GM18498 (cell line): ENCODE measurements around the gene PCDHGB2.
A peak's percentile ranks its signal among the peaks of the same experiment; 100 is the strongest.
"Not testable (repeated sequence)": the region's sequence is repeated elsewhere in the genome, so short reads cannot be mapped to it uniquely, and the experiment has no call there.

Experiments
- ATAC-seq: cut with Tn5 transposase; IDR thresholded peaks from one replicate; pipeline ENCODE4 v1.9.1; 2021; ENCODE audit warnings: mild to moderate bottlenecking, moderate library complexity; ENCODE audit not compliant: unreplicated experiment

Gene PCDHGB2

GRCh38 chr5:141383345-141383744, 23.6 kb downstream of the PCDHGB2 start:
- no peak for ATAC-seq

DNA sequence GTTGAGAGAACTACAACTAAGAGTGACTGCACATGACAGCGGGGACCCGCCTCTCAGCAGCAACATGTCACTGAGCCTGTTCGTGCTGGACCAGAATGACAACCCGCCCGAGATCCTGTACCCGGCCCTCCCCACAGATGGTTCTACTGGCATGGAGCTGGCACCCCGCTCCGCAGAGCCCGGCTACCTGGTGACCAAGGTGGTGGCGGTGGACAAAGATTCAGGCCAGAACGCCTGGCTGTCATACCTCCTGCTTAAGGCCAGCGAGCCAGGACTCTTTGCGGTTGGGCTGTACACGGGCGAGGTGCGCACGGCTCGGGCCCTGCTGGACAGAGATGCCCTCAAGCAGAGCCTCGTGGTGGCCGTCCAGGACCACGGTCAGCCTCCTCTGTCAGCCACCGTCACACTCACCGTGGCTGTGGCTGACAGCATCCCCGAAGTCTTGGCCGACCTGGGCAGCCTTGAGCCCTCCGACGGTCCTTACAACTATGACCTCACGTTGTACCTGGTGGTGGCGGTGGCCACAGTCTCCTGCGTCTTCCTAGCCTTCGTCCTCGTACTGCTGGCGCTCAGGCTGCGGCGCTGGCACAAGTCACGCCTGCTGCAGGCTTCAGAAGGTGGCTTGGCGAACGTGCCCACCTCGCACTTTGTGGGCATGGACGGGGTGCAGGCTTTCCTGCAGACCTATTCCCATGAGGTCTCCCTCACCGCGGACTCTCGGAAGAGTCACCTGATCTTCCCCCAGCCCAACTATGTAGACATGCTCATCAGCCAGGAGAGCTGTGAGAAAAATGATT, 24.9 kb downstream of the PCDHGB2 start:
- ATAC-seq: no peak

DNA sequence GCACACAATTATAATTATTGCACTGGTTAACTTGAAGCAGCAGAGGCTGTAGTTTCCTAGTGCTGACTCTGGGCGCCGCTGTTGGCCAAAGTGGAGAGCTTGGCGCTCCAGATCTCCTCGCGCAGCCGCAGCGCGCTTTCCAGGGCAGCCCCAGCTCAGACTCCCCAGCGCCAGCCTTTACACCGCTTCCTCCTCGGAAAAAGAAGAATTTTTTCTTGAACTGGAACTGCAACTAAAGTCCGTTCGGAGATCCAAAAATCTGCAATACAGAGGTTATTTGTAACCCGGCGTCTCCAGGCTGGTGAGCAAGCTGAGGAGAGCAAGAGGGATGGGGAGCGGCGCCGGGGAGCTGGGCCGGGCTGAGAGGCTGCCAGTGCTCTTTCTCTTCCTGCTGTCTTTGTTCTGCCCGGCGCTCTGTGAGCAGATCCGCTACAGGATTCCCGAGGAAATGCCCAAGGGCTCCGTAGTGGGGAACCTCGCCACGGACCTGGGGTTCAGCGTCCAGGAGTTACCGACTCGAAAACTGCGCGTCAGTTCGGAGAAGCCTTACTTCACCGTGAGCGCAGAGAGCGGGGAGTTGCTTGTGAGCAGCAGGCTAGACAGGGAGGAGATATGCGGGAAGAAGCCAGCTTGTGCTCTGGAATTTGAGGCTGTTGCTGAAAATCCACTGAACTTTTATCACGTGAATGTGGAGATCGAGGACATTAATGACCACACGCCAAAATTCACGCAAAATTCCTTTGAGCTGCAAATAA, 27.9 kb downstream of the PCDHGB2 start, which contains the start of gene PCDHGB4:
TSS of gene PCDHGB4 (plus strand) at position 142 of the 755 bp plus-strand sequence. CDS start at position 329, 187 bp downstream.
- not testable (repeated sequence) for ATAC-seq

- no peak for ATAC-seq
These were observed 28.9 kb downstream of the PCDHGB2 start for GRCh38 chr5:141388661-141389060.

DNA sequence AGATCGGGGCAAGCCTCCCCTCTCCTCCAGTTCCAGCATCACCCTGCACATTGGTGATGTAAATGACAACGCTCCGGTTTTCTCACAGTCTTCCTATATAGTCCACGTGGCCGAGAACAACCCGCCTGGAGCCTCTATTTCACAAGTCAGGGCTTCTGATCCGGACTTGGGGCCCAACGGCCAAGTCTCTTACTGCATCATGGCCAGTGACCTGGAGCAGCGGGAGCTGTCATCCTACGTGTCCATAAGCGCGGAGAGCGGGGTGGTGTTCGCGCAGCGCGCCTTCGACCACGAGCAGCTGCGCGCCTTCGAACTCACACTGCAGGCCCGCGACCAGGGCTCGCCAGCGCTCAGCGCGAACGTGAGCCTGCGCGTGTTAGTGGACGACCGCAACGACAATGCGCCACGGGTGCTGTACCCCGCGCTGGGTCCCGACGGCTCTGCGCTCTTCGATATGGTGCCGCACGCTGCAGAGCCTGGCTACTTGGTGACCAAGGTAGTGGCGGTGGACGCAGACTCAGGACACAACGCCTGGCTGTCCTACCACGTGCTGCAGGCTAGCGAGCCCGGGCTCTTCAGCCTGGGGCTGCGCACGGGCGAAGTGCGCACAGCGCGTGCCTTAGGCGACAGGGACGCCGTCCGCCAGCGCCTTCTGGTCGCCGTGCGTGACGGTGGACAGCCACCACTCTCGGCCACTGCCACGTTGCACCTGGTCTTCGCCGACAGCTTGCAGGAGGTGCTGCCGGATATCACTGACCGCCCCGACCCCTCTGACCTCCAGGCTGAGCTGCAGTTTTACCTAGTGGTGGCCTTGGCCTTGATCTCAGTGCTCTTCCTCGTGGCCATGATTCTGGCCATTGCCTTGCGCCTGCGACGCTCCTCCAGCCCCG, 29.6 kb downstream of the PCDHGB2 start:
- no peak for ATAC-seq

GRCh38 chr5:141392429-141393198, 32.8 kb downstream of the PCDHGB2 start, which contains the start of gene PCDHGA8:
PCDHGA8 (plus strand) TSS chr5:141392633; CDS start chr5:141392814, 181 bp downstream.
- no peak for ATAC-seq

DNA sequence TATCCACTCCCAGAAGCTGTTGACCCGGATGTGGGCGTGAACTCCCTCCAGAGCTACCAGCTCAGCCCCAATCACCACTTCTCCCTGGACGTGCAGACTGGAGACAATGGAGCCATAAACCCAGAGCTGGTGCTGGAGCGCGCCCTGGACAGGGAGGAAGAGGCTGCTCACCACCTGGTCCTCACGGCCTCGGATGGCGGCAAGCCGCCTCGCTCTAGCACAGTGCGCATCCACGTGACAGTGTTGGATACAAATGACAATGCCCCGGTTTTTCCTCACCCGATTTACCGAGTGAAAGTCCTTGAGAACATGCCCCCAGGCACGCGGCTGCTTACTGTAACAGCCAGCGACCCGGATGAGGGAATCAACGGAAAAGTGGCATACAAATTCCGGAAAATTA, 33.5 kb downstream of the PCDHGB2 start:
- ATAC-seq: no peak

GRCh38 chr5:141394401-141395187, 34.8 kb downstream of the PCDHGB2 start:
- ATAC-seq: not testable (repeated sequence)

DNA sequence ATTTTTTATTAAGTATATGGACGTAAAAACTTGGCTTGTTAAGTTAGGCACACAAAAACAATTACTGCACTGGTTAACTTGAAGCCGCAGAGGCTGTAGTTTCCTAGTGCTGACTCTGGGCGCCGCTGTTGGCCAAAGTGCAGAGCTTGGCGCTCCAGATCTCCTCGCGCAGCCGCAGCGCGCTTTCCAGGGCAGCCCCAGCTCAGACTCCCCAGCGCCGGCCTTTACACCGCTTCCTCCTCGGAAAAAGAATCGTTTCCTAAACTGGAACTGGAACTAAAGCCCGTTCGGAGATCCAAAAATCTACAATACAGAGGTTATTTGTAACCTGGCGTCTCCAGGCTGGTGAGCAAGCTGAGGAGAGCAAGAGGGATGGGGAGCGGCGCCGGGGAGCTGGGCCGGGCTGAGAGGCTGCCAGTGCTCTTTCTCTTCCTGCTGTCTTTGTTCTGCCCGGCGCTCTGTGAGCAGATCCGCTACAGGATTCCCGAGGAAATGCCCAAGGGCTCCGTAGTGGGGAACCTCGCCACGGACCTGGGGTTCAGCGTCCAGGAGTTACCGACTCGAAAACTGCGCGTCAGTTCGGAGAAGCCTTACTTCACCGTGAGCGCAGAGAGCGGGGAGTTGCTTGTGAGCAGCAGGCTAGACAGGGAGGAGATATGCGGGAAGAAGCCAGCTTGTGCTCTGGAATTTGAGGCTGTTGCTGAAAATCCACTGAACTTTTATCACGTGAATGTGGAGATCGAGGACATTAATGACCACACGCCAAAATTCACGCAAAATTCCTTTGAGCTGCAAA, 38.2 kb downstream of the PCDHGB2 start, which contains the start of gene PCDHGB5:
TSS of gene PCDHGB5 (plus strand) at position 192 of the 796 bp plus-strand sequence. CDS start at position 373, 181 bp downstream.
- peak; percentile 79 for ATAC-seq

DNA sequence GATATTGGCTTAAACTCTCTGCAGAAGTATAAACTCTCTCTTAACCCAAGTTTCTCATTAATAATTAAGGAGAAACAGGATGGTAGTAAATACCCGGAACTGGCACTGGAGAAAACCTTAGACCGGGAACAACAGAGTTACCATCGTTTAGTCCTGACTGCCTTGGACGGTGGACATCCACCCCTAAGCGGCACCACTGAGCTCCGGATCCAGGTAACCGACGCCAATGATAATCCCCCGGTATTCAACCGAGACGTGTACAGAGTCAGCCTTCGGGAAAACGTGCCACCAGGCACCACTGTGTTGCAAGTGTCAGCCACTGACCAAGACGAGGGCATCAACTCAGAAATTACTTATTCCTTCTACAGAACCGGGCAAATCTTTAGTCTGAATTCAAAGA, 38.8 kb downstream of the PCDHGB2 start:
- ATAC-seq: no peak

DNA sequence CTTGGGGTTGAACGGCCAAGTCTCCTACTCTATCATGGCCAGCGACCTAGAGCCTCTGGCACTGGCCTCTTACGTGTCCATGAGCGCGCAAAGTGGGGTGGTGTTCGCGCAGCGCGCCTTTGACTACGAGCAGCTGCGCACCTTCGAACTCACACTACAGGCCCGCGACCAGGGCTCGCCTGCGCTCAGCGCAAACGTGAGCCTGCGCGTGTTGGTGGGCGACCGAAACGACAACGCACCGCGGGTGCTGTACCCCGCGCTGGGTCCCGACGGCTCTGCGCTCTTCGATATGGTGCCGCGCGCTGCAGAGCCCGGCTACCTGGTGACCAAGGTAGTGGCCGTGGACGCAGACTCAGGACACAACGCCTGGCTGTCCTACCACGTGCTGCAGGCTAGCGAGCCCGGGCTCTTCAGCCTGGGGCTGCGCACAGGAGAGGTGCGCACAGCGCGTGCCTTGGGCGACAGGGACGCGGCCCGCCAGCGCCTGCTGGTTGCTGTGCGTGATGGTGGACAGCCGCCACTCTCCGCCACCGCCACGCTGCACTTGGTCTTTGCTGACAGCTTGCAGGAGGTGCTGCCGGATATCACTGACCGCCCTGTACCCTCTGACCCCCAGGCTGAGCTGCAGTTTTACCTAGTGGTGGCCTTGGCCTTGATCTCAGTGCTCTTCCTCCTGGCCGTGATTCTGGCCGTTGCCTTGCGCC, 39.9 kb downstream of the PCDHGB2 start:
- ATAC-seq: no peak

DNA sequence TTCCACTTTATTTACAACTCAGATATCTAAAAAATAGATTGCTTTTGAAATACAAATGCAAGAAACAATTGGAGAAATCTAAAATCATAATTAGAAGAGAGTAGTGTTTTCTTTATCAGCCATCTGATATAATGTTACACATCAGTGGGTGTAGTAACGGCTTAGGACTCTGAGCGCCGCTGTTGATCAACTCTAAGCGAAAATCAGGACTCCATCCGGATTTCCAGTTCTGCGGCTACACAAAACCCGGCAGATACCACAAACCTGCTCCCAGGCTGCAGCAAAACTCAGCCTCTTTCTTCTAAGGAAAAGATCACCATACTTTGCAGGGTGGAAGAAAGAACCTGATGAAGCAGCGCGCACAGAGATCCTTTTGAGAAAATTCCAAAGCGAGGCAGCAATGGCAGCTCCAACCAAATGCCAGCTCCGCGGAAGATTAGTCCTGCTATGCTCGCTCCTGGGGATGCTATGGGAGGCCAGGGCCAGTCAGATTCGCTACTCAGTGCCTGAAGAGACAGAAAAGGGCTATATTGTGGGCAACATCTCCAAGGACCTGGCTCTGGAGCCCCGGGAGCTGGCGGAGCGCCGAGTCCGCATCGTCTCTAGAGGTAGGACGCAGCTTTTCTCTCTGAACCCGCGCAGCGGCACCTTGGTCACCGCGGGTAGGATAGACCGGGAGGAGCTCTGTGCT, 42.9 kb downstream of the PCDHGB2 start, which contains the start of gene PCDHGA9:
TSS of gene PCDHGA9 (plus strand) at position 226 of the 691 bp plus-strand sequence. CDS start at position 401, 175 bp downstream.
- no peak for ATAC-seq

- no peak for ATAC-seq
These were observed 43.6 kb downstream of the PCDHGB2 start for GRCh38 chr5:141403387-141403786.

DNA sequence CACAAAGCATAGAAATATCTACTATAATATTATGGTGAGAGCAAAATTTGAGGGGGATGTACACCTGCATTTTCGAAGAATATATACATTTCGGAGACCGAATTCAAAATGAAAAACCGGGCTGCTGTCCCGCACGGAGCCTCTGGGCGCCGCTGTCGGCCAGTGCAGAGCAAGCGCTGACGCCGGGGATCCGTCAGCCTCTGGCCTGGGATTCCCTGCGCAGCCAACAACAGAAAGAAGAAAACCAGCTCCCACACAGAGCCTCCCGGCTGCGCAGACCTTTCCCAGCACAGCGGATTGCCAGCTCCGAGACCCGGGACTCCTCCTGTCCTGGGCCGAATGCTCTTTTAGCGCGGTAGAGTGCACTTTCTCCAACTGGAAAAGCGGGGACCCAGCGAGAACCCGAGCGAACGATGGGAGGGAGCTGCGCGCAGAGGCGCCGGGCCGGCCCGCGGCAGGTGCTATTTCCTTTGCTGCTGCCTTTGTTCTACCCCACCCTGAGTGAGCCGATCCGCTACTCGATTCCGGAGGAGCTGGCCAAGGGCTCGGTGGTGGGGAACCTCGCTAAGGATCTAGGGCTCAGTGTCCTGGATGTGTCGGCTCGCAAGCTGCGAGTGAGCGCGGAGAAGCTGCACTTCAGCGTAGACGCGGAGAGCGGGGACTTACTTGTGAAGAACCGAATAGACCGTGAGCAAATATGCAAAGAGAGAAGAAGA, 48.2 kb downstream of the PCDHGB2 start, which contains the start of gene PCDHGB6:
TSS of gene PCDHGB6 (plus strand) at position 232 of the 716 bp plus-strand sequence. CDS start at position 414, 182 bp downstream.
- ATAC-seq: not testable (repeated sequence)

GRCh38 chr5:141409598-141410306, 50.0 kb downstream of the PCDHGB2 start:
- ATAC-seq: no peak

GRCh38 chr5:141411575-141411974, 51.8 kb downstream of the PCDHGB2 start:
- no peak for ATAC-seq
